ENCODE results near the gene AAK1. TPM values are rescaled to one million over a fixed set of nuclear protein-coding genes. Genes with fewer than 3 reads are reported as not detected.

AAK1 gene
- total RNA-seq, 1 donor from 2014 or later, result 48.6 TPM

DNA sequence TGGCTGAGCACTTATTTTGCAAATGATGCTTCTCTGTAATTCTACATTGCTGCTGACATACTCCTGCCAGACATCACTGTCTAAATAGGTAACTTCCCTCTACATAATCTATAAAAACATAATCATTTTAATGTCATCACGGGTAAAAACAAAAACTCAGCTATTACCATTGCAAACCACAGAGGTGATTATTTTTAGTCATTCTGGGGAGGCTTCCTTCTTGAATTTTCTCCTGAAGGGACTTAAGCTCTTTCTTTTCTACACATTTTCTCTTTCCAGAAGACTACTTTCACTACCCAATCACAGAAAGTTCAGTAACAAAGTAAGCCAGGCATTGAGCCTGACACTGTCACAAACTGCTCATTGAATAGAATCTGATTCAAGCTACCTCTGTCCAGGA lies 165.9 kb downstream of the AAK1 start:
- TF ChIP-seq POLR2A (IDR thresholded peaks at IDR 0.05) (no peak), CTCF (IDR thresholded peaks at IDR 0.05) (no peak), POLR2AphosphoS5 (IDR thresholded peaks at IDR 0.05; ENCODE audit: insufficient read depth in 1 of 2, low read depth in 1 of 2) (no peak)
- no peaks in the 10 kb centered on the region for H3K9me3 ChIP-seq
- no peaks in the 10 kb centered on the region for H3K4me1 ChIP-seq
- H3K36me3 ChIP-seq, result peaks cover 0 to 12% of the 10 kb centered on the region in 2 donors
- H3K27me3 ChIP-seq, result no peaks in the 10 kb centered on the region
- H3K4me3 ChIP-seq, result no peak overlapping the region
- H3K27ac ChIP-seq, result no peak overlapping the region
- no peak for DNase-seq (ENCODE audit: extremely low spot score in 2 of 2)
- intact Hi-C loops (cut with DNase I), result no loop called here

- TF ChIP-seq POLR2AphosphoS5 (IDR thresholded peaks at IDR 0.05; ENCODE audit: insufficient read depth in 1 of 2, low read depth in 1 of 2) (no peak), POLR2A (IDR thresholded peaks at IDR 0.05) (no peak), CTCF (IDR thresholded peaks at IDR 0.05) (no peak)
- Histone ChIP-seq H3K36me3 (no peaks in the 10 kb centered on the region), H3K27ac (no peak overlapping the region), H3K27me3 (no peaks in the 10 kb centered on the region), H3K4me3 (no peak overlapping the region), H3K4me1 (no peaks in the 10 kb centered on the region), H3K9me3 (no peaks in the 10 kb centered on the region)
- DNase-seq (ENCODE audit: extremely low spot score in 2 of 2), result no peak
- intact Hi-C loops (cut with DNase I), result no loop called here
Observed at GRCh38 chr2:69474688-69475087, 168.9 kb downstream of the AAK1 start.

- H3K27ac ChIP-seq, result no peak overlapping the region
- H3K9me3 ChIP-seq, result no peaks in the 10 kb centered on the region
- no peaks in the 10 kb centered on the region for H3K27me3 ChIP-seq
- H3K4me1 ChIP-seq, result peaks cover 4% of the 10 kb centered on the region
- H3K36me3 ChIP-seq, result no peaks in the 10 kb centered on the region
- intact Hi-C loops (cut with DNase I), result no loop called here
- TF ChIP-seq POLR2A (IDR thresholded peaks at IDR 0.05), result no peak
- TF ChIP-seq POLR2AphosphoS5 (IDR thresholded peaks at IDR 0.05; ENCODE audit: insufficient read depth in 1 of 2, low read depth in 1 of 2), result no peak
- TF ChIP-seq CTCF (IDR thresholded peaks at IDR 0.05), result no peak
- H3K4me3 ChIP-seq, result no peak overlapping the region
- no peak for DNase-seq (ENCODE audit: extremely low spot score in 2 of 2)
Observed at GRCh38 chr2:69471793-69472192, 171.7 kb downstream of the AAK1 start.

- intact Hi-C loops (cut with DNase I), result no loop called here
- Histone ChIP-seq H3K36me3 (peaks cover 0 to 3% of the 10 kb centered on the region in 2 donors), H3K4me3 (no peak overlapping the region), H3K9me3 (no peaks in the 10 kb centered on the region), H3K27ac (no peak overlapping the region), H3K4me1 (peaks cover 4% of the 10 kb centered on the region), H3K27me3 (no peaks in the 10 kb centered on the region)
- TF ChIP-seq POLR2A (IDR thresholded peaks at IDR 0.05), result no peak
- TF ChIP-seq CTCF (IDR thresholded peaks at IDR 0.05), result no peak
- no peak for TF ChIP-seq POLR2AphosphoS5 (IDR thresholded peaks at IDR 0.05; ENCODE audit: insufficient read depth in 1 of 2, low read depth in 1 of 2)
- DNase-seq (ENCODE audit: extremely low spot score in 2 of 2), result no peak
Observed at GRCh38 chr2:69470911-69471310, 172.6 kb downstream of the AAK1 start.

GRCh38 chr2:69469784-69470183 lies 173.8 kb downstream of the AAK1 start:
- no peak for DNase-seq (ENCODE audit: extremely low spot score in 2 of 2)
- intact Hi-C loops (cut with DNase I), result no loop called here
- H3K4me1 ChIP-seq, result peaks cover 4% of the 10 kb centered on the region
- H3K36me3 ChIP-seq, result peaks cover 0 to 11% of the 10 kb centered on the region in 2 donors
- no peak for TF ChIP-seq POLR2AphosphoS5 (IDR thresholded peaks at IDR 0.05; ENCODE audit: insufficient read depth in 1 of 2, low read depth in 1 of 2)
- no peak for TF ChIP-seq POLR2A (IDR thresholded peaks at IDR 0.05)
- no peak for TF ChIP-seq CTCF (IDR thresholded peaks at IDR 0.05)
- H3K4me3 ChIP-seq, result no peak overlapping the region
- no peak overlapping the region for H3K27ac ChIP-seq
- H3K27me3 ChIP-seq, result no peaks in the 10 kb centered on the region
- H3K9me3 ChIP-seq, result no peaks in the 10 kb centered on the region
